Psoas muscle (tissue), 8 donors: Measurements from ENCODE around the gene CREB1. TPM values are rescaled to one million over a fixed set of nuclear protein-coding genes. Genes with fewer than 3 reads are reported as not detected.

Experiments
- ATAC-seq, 4 donors: fragments of 200-7000 bp; cut with Tn5 transposase; one replicate each; pipeline ENCODE4 v1.9.1; 2020; ENCODE audit warnings: moderate library complexity in 3 of 4, mild to moderate bottlenecking in 2 of 4
- DNase-seq, 2 donors: peaks; one replicate each; pipeline ENCODE4 v3.0.0-alpha.2; 2020
- H3K27ac ChIP-seq: fragments of 200-600 bp; one replicate; pipeline ENCODE4 v1.8.0; 2022
- H3K27me3 ChIP-seq, 3 donors: fragments of 200-600 bp in 1 of 3; one replicate each; pipeline versions ENCODE4 v1.6.1 to v1.8.0; 2013 to 2022; ENCODE audit warnings: low read length in 2 of 3, mild to moderate bottlenecking in 2 of 3, moderate library complexity in 1 of 3; ENCODE audit not compliant: insufficient read depth in 3 of 3
- H3K36me3 ChIP-seq, 2 donors: fragments of 200-600 bp in 1 of 2; one replicate each; pipeline versions ENCODE4 v1.6.1 to v1.8.0; 2013 to 2022; ENCODE audit warnings: low read depth in 1 of 2, mild to moderate bottlenecking in 1 of 2, moderate library complexity in 1 of 2; ENCODE audit not compliant: insufficient read depth in 1 of 2
- H3K4me1 ChIP-seq: fragments of 200-600 bp; one replicate; pipeline ENCODE4 v1.8.0; 2022
- H3K4me3 ChIP-seq: fragments of 200-600 bp; one replicate; pipeline ENCODE4 v1.8.0; 2022; ENCODE audit warnings: mild to moderate bottlenecking
- H3K9me3 ChIP-seq: fragments of 200-600 bp; one replicate; pipeline ENCODE4 v1.8.0; 2022
- WGBS, 3 donors: extraction: QIAGEN DNeasy Blood & Tissue Kit; methylation state at CpG; one replicate each; pipeline versions ENCODE4 v1.1.6 to v1.1.7; 2013; 5-methylcytosine and 5-hydroxymethylcytosine counted together
- intact Hi-C, 2 donors: fragments of 100-400 bp; cut with DNase I; formaldehyde crosslinking; loops; one replicate each; pipeline versions ENCODE4 v1.11.0 to v1.14.2; 2022
- polyA plus RNA-seq, 3 donors: library from polyadenylated mRNA; stranded (reverse); fragments of 200-250 nt; gene quantifications; one replicate each; pipeline ENCODE4 v1.2.3, GENCODE V29; 2013
- total RNA-seq, 4 donors: library from RNA; stranded (reverse); fragmentation: NEBNext Ultra II Directional in 2 of 4; extraction: Animal tissue kit (Norgen Biotek cat#: 25700) in 2 of 4; gene quantifications; one replicate each; pipeline versions ENCODE4 v1.2.1 to v1.2.4, GENCODE V29; 2021 to 2023
- TF ChIP-seq, protein P1 (sequence below): fragments of 200-600 bp; IDR thresholded peaks from one replicate; pipeline ENCODE4 v1.8.0; 2022; ENCODE audit warnings: antibody characterized with exemption
- donor health status: healthy with polysubstance abuse.
- donor health status: DM: no; HTN: no; CAD: no; lungs with moderate emphysema.
- donor health status: Bipolar disorder and iron deficiency.
- donor health status: healthy.
- donor health status: DM: yes; HTN: yes; CAD: no.
- donor health status: DM: no; HTN: no; CAD: no.
- donor health status: DM: no; HTN: no; CAD: no.
- donor health status: DM: yes; HTN: yes; CAD: no.

The CREB1 gene
- total and polyA plus RNA-seq, 7 donors: 3.5 to 27.9 (median 18.4) TPM

GRCh38 chr2:207567671-207568070 is 37.9 kb downstream of the CREB1 start:
- H3K4me3 ChIP-seq: no peak overlapping the region

DNA sequence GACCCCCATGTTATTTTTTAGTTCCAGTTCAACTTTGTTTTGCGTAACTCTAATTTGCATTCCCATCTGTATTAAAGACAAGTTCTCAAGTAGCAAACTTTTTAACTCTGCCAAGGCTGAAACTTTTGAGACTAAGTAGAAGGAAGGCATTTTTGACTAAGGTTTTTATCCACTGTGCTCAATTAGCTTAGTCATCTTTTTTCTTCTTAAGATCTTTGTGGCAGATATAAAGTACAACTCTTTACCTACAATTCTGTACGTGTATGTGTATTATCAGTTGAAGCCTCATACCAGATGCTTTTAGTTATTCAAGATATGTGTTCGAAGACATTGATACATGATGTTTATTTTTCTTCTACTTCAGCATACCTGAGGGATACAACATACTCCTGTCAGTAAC is 41.6 kb downstream of the CREB1 start:
- ATAC-seq (no peak), DNase-seq (no peak)
- no peaks in the 10 kb centered on the region for H3K9me3 ChIP-seq
- H3K4me3 ChIP-seq: no peak overlapping the region
- intact Hi-C loops: no loop called here
- 95 to 98% (median 96%) methylated on average over 3 of the region's 3 CpGs for WGBS, 3 donors
- no peaks in the 10 kb centered on the region for H3K27me3 ChIP-seq
- TF ChIP-seq, protein P1, sequence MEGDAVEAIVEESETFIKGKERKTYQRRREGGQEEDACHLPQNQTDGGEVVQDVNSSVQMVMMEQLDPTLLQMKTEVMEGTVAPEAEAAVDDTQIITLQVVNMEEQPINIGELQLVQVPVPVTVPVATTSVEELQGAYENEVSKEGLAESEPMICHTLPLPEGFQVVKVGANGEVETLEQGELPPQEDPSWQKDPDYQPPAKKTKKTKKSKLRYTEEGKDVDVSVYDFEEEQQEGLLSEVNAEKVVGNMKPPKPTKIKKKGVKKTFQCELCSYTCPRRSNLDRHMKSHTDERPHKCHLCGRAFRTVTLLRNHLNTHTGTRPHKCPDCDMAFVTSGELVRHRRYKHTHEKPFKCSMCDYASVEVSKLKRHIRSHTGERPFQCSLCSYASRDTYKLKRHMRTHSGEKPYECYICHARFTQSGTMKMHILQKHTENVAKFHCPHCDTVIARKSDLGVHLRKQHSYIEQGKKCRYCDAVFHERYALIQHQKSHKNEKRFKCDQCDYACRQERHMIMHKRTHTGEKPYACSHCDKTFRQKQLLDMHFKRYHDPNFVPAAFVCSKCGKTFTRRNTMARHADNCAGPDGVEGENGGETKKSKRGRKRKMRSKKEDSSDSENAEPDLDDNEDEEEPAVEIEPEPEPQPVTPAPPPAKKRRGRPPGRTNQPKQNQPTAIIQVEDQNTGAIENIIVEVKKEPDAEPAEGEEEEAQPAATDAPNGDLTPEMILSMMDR: no peak
- H3K4me1 ChIP-seq: peaks cover 4% of the 10 kb centered on the region
- peaks cover 4 to 94% of the 10 kb centered on the region in 2 donors for H3K36me3 ChIP-seq
- no peak overlapping the region for H3K27ac ChIP-seq

More at GRCh38 chr2:207567671-207568070, 37.9 kb downstream of the CREB1 start:
- Histone ChIP-seq H3K27ac (no peak overlapping the region), H3K4me1 (peaks cover 1% of the 10 kb centered on the region), H3K36me3 (peaks cover 5 to 67% of the 10 kb centered on the region in 2 donors), H3K9me3 (no peaks in the 10 kb centered on the region), H3K27me3 (no peaks in the 10 kb centered on the region)
- intact Hi-C loops: loop anchor here in 1 of 2 donors (5.0 kb wide), 1 partner anchor 35 kb away; no protein-coding TSS in a partner anchor
- TF ChIP-seq, protein P1: no peak
- ATAC-seq: no peak
- DNase-seq: no peak

DNA sequence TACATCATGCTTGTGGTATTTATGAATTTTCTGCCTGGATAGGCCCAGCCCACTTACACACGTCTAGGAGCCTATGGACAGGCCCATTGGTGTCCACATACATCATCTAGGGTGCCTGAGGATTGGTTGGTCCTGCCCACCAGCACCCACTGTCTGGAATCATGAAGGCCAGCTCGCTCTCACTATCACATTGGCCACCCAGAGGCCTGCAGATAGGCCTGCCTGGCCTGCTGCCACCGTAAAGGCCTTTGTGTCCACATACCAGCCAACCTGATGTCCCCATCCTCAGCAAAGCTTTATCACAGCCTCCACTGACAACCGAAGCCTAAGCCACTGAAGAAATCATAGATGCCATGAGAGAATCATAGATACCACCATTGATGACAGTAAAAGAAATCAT is 55.2 kb downstream of the CREB1 start:
- ATAC-seq: no peak
- no peak overlapping the region for H3K27ac ChIP-seq
- no peaks in the 10 kb centered on the region for H3K27me3 ChIP-seq
- H3K4me3 ChIP-seq: no peak overlapping the region
- H3K4me1 ChIP-seq: peaks cover 8% of the 10 kb centered on the region
- H3K9me3 ChIP-seq: no peaks in the 10 kb centered on the region
- peaks cover 0 to 82% of the 10 kb centered on the region in 2 donors for H3K36me3 ChIP-seq
- intact Hi-C loops: no loop called here
- TF ChIP-seq, protein P1: no peak
- DNase-seq: no peak
- 94 to 97% (median 96%) methylated on average over 4 of the region's 4 CpGs for WGBS, 3 donors

GRCh38 chr2:207587305-207587704 is 57.5 kb downstream of the CREB1 start:
- Histone ChIP-seq H3K27me3 (no peaks in the 10 kb centered on the region), H3K36me3 (peaks cover 0 to 66% of the 10 kb centered on the region in 2 donors), H3K4me3 (no peak overlapping the region), H3K9me3 (peaks cover 11% of the 10 kb centered on the region), H3K27ac (no peak overlapping the region), H3K4me1 (no peaks in the 10 kb centered on the region)
- WGBS, 3 donors: 95 to 100% (median 97%) methylated on average over 7 of the region's 7 CpGs
- ATAC-seq: no peak
- intact Hi-C loops: no loop called here
- no peak for DNase-seq
- TF ChIP-seq, protein P1: no peak

DNA sequence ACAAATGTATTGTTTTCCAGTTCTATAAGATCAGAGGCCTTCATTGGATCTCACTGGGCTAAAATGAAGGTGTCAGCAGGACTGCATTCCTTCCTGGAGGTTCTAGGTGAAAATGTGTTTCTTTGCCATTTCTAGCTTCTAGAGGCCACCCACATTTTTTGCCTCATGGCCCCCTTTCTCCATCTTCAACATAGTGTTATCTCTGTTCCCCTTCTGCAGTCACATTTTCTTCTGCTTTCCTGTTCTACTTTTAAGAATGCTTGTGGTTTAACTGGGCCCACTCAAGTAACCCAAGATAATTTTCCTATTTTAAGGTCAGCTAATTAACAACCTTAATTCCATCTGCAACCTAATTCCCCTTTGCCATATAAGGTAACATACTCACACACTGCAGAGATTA is 59.4 kb downstream of the CREB1 start:
- Histone ChIP-seq H3K27me3 (no peaks in the 10 kb centered on the region), H3K27ac (no peak overlapping the region), H3K36me3 (peaks cover 0 to 65% of the 10 kb centered on the region in 2 donors), H3K4me1 (no peaks in the 10 kb centered on the region), H3K9me3 (peaks cover 11% of the 10 kb centered on the region), H3K4me3 (no peak overlapping the region)
- intact Hi-C loops: no loop called here
- ATAC-seq: no peak
- DNase-seq: no peak
- TF ChIP-seq, protein P1: no peak
